CD4-positive, alpha-beta T cell treated with Interleukin-2 at 100 ng/mL for 4 hours (primary cell): ENCODE data around the gene NFASC.

Source experiments
- DNase-seq: peaks from one replicate; pipeline ENCODE4 v3.0.0-alpha.2; 2020; ENCODE audit warnings: low spot score

Gene NFASC

GRCh38 chr1:205064301-205064700, 193.6 kb downstream of the NFASC start:
- DNase-seq, result no peak

- DNase-seq, result no peak
Observed at GRCh38 chr1:205064741-205065316, 194.2 kb downstream of the NFASC start.

- no peak for DNase-seq
Observed at GRCh38 chr1:205065666-205066065, 195.0 kb downstream of the NFASC start.

GRCh38 chr1:205066141-205066818, 195.6 kb downstream of the NFASC start:
- DNase-seq, result no peak

GRCh38 chr1:205067031-205067430, 196.4 kb downstream of the NFASC start:
- no peak for DNase-seq

- DNase-seq, result no peak
Observed at GRCh38 chr1:205068001-205068400, 197.3 kb downstream of the NFASC start.

GRCh38 chr1:205068457-205069040, 197.9 kb downstream of the NFASC start:
- DNase-seq, result no peak

- DNase-seq, result no peak
Observed at GRCh38 chr1:205069371-205070125, 198.9 kb downstream of the NFASC start.

- DNase-seq, result no peak
Observed at GRCh38 chr1:205071028-205071409, 200.4 kb downstream of the NFASC start.

- no peak for DNase-seq
Observed at GRCh38 chr1:205071801-205072200, 201.1 kb downstream of the NFASC start.

GRCh38 chr1:205072286-205072685, 201.6 kb downstream of the NFASC start:
- DNase-seq, result no peak
